Left lobe of liver (tissue), 2 donors: ENCODE results near the gene ALKBH8. TPM values are rescaled to one million over a fixed set of nuclear protein-coding genes. Genes with fewer than 3 reads are reported as not detected.
"Not testable (repeated sequence)": the region's sequence is repeated elsewhere in the genome, so short reads cannot be mapped to it uniquely, and the experiment has no call there.

Experiments used
- ATAC-seq: fragments of 200-7000 bp; cut with Tn5 transposase; one replicate; pipeline ENCODE4 v1.9.1; 2020; ENCODE audit warnings: mild to moderate bottlenecking, moderate library complexity
- DNase-seq: peaks from one replicate; pipeline ENCODE4 v3.0.0-alpha.2; 2020; ENCODE audit warnings: low spot score
- total RNA-seq: library from RNA; stranded (reverse); gene quantifications from one replicate; pipeline ENCODE4 v1.2.1, GENCODE V29; 2021
- donor health status: DM: no; HTN: no; CAD: no; lungs with moderate emphysema.
- donor health status: DM: no; HTN: yes; CAD: no.

ALKBH8 gene
- total RNA-seq, 1 donor from 2014 or later, result 3.2 TPM

GRCh38 chr11:107577346-107577711 is 11.8 kb upstream of the ALKBH8 start:
- ATAC-seq, result no peak
- no peak for DNase-seq

- DNase-seq, result not testable (repeated sequence)
- peak; percentile 84 for ATAC-seq
Measured at GRCh38 chr11:107576497-107577345, 11.2 kb upstream of the ALKBH8 start.

- no peak for DNase-seq
Measured at GRCh38 chr11:107573438-107573837, 7.9 kb upstream of the ALKBH8 start.

DNA sequence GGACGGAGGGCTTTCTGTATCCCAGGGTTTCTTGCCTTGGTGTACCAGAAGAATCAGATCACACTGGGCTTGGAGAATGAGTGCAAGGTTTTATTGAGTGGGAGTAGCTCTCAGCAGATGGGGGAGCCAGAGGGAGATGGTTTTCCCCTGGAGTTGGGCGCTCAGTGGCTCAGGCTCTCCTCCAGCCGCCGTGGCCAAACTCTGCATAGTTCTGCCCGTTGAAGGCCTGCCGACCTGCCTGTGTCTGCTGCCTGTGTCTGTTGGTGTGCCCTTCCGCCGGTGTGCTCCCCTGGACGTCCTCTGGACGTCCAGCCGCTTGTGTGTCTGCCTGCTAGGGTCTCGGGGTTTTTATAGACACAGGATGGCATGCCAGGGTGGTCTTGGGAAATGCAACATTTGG is 4.5 kb upstream of the ALKBH8 start:
- ATAC-seq (no peak), DNase-seq (no peak)

More at GRCh38 chr11:107573438-107573837, 7.9 kb upstream of the ALKBH8 start:
- ATAC-seq, result no peak

DNA sequence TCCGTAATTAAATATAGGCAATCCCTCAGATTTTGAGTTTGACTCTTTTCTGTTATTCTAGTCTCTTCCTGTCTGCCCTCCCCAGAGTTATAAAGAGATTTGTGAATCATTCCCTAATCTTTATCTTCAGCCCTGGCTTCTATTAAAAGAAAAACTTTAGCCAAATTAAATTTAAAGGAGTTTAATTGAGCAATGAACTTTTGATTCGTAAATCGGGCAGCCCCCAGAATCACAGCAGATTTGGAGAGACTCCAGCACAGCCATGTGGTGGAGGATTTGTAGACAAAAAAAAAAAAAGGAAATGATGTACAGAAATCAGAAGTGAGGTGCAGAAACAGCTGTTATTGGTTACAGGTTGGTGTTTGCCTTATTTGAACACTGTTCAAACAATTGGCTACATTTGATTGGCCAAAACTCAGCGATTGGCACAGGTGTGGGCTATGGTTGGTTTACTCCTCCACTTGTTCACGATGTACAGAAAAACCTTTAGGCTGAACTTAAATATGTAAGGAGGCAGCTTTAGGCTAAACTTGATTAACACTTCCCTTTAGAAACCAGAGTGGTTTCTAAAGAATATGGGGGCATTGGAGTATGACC is 2.3 kb upstream of the ALKBH8 start:
- ATAC-seq, result no peak

DNA sequence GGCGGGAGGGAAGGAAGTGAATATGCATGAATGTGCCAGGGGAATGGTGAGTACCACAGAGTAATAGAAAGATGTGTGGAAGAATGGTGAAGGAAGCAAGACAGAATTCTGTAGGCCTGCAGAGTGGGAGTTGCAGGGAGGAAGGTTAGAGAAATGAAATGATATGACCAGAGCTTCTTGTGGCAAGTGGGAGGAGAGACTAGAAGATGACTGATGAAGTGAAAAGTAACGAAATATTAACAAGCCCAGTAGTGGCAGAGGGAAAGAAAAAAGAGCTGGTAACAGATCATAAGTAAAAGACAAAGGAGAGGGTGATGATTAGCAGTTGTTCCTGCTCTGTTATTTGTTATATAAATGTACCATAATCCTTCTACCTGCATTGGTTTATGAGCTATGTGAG is 1.0 kb upstream of the ALKBH8 start:
- DNase-seq (no peak), ATAC-seq (no peak)

More for the DNA sequence above, 2.3 kb upstream of the ALKBH8 start:
- DNase-seq, result no peak

- DNase-seq, result not testable (repeated sequence)
- ATAC-seq, result peak; percentile 11
Measured at GRCh38 chr11:107565955-107566501, 493 bp upstream of the ALKBH8 start.

GRCh38 chr11:107564877-107565218 is 687 bp downstream of the ALKBH8 start:
- DNase-seq (no peak), ATAC-seq (no peak)

DNA sequence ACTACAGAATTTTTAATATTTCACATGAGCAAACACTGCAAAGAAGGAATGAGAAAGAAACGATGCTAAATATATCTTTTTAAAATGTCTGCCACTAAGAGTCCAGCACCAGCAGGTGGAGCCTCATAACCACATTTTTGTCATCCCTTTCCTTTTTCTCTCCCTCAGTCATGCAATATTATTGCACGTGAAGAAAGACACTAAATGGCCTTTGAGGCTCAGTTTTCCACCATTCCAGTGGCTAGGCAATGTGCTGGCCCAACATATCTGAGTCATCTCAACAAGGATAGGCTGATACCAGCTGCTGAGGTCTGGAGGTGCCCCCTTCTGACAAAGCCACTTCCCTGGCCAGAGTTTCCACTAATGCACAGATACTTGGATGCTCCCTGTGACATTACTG is 1.8 kb downstream of the ALKBH8 start:
- DNase-seq (no peak), ATAC-seq (peak; percentile 51)

DNA sequence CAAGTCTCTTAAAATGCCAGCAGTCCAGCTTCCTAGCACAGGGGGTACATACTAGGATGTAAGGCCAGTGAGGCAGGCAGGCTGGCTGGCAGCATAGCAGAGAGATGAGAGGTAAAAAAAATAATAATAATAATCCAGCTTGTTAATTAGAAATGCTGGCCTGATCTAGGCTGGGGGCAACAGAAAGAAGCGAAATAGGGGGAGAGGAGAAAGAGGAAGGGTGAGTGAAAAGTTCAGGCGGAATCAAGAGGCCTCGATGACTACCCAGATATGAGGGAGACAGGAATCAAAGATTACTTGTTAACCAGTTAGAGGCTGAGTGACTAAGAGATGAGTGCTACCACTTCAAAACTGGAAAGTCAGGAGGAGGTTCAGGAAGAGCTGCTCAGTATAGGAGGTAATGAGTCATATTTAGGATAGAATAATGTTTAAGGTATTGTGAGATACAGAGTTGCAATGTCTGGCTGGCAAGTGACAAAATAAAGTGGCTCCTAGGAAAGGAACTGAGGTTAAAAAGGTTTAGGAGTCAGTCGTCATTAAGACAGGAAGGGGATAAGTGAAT is 2.8 kb downstream of the ALKBH8 start:
- DNase-seq (no peak), ATAC-seq (no peak)

DNA sequence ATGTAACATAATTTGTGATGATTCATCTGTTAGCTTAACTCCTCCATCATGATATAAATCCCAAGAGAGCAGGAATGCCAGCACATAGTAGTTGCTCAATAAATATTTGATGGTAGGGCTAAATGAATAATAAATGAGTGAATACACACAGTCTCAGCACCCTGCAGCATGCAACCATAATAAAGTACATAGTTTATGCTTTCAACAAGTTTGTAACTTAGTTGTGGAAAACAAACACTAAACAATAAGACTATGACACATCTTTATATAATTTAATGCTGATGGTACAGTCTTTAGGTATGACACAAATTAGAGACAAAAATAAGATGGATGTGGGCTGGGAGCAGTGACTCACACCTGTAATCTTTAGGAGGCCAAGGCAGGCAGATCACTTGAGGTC is 3.8 kb downstream of the ALKBH8 start:
- ATAC-seq (no peak), DNase-seq (no peak)

- DNase-seq (no peak), ATAC-seq (peak; percentile 60)
Measured at GRCh38 chr11:107550304-107550703, 15.2 kb downstream of the ALKBH8 start.

GRCh38 chr11:107549954-107550285 is 15.6 kb downstream of the ALKBH8 start:
- ATAC-seq, result peak; percentile 79
- no peak for DNase-seq

- ATAC-seq (peak; percentile 92), DNase-seq (no peak)
Measured at GRCh38 chr11:107549253-107549953, 16.1 kb downstream of the ALKBH8 start.

- ATAC-seq (no peak), DNase-seq (no peak)
Measured at GRCh38 chr11:107547961-107548360, 17.6 kb downstream of the ALKBH8 start.

DNA sequence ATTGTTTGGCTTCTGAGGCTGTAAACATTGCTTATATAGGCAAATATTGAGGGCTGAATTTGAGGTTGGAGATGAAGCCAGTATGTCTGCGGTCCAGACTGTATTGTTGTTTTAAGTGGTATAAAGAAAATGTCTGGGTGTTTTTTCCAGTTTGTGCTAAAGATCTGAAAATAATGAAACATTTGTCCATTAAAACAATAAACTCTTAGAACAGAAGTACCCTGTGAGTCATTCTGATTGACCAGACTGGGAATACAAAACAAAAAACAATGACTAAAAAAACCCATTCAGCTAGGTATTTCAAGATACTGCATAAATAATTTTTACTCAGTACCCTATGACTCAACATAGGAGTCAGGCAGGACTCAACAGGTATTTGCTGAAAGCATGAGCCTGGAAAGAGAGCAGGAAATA is 20.4 kb downstream of the ALKBH8 start:
- ATAC-seq, result no peak

DNA sequence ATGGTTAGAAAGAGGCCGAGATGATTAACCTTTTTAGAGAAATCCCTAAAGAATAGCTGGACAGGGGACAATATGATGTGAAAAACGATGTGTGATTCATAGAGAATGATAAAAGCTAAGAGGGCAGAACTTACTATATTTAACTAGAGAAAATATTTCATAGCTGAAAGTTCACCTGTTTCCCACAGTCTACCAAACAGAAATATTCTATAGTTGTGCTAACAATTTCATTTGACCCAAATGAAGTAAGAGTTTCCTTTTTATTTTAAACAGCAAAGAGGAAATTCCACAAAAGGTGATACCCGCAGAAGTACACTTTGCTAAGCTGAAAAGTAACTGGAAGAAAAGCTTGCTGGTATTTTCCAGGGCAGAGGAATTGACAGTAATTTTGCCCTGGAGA is 26.7 kb downstream of the ALKBH8 start:
- ATAC-seq (no peak), DNase-seq (no peak)

More for the DNA sequence above, 20.4 kb downstream of the ALKBH8 start:
- DNase-seq, result no peak

- ATAC-seq (no peak), DNase-seq (no peak)
Measured at GRCh38 chr11:107538239-107538638, 27.3 kb downstream of the ALKBH8 start.

GRCh38 chr11:107537155-107537554 is 28.4 kb downstream of the ALKBH8 start:
- DNase-seq, result not testable (repeated sequence)

GRCh38 chr11:107526197-107526596 is 39.3 kb downstream of the ALKBH8 start:
- DNase-seq (no peak), ATAC-seq (no peak)

More at GRCh38 chr11:107537155-107537554, 28.4 kb downstream of the ALKBH8 start:
- not testable (repeated sequence) for ATAC-seq

DNA sequence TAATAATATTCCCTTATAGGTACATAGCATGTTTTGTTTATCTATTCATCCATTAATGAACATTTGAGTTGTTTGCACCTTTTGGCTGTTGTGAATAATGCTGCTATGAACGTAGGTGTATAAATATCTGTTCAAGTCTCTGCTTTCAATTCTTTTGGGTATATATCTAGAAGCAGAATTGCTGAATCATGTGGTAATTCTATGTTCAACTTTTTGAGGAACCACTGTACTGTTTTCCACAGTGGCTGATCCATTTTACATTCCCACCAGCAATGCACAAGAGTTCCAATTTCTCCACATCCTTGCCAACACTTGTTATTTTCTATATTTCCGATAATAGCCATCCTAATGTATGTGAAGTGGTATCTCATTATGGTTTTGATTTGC is 56.7 kb downstream of the ALKBH8 start:
- DNase-seq (no peak), ATAC-seq (no peak)
